ENCODE results near the gene IVNS1ABP. TPM values are rescaled to one million over a fixed set of nuclear protein-coding genes. Genes with fewer than 3 reads are reported as not detected.

Gene IVNS1ABP
- total RNA-seq, 1 experiment from 2014 or later = 72.4 TPM

- Histone ChIP-seq H3K27me3 (replicated peaks; ENCODE audit: control insufficient read depth, insufficient read depth, low read length) (no peaks in the 10 kb centered on the region), H3K36me3 (ENCODE audit: control insufficient read depth, insufficient read depth, low read length) (peaks cover 3% of the 10 kb centered on the region), H3K4me3 (ENCODE audit: low read depth, low read length) (no peak overlapping the region), H3K9me3 (no peaks in the 10 kb centered on the region), H3K4me1 (no peaks in the 10 kb centered on the region)
- Mint-ChIP-seq H3K36me3 (ENCODE audit: insufficient read depth, unreplicated experiment) (peaks cover 69% of the 10 kb centered on the region), H3K27me3 (ENCODE audit: insufficient read depth, unreplicated experiment) (no peaks in the 10 kb centered on the region), H3K9me3 (ENCODE audit: unreplicated experiment) (no peaks in the 10 kb centered on the region), H3K4me3 (ENCODE audit: unreplicated experiment) (no peak overlapping the region), H3K27ac (ENCODE audit: unreplicated experiment) (no peak overlapping the region), H3K4me1 (ENCODE audit: low read depth, unreplicated experiment) (peaks cover 7% of the 10 kb centered on the region)
- BruUV-seq (replicated peaks) = no TSS peak
- ChIA-PET POLR2A (no interaction called here), CTCF (no interaction called here)
- no peak for TF ChIP-seq CTCF (IDR thresholded peaks at IDR 0.05; ENCODE audit: insufficient read depth in 1 of 2, low read depth in 1 of 2, low read length in 1 of 2, severe bottlenecking in 1 of 2, unreplicated experiment in 1 of 2)
- intact Hi-C loops (cut with micrococcal nuclease; ENCODE audit: unreplicated experiment) = no loop called here
- DNase-seq = no peak
Measured at GRCh38 chr1:185308126-185308525, 8.9 kb downstream of the IVNS1ABP start.

- BruUV-seq (replicated peaks) = no TSS peak
- no peak overlapping the region for H3K27ac Mint-ChIP-seq (ENCODE audit: unreplicated experiment)
- CTCF ChIA-PET = interaction anchor here (0.8 kb wide), 1 partner anchor 375 kb away, joined by 9 read pairs; no protein-coding TSS in a partner anchor
Measured at GRCh38 chr1:185305419-185305818, 11.6 kb downstream of the IVNS1ABP start.

DNA sequence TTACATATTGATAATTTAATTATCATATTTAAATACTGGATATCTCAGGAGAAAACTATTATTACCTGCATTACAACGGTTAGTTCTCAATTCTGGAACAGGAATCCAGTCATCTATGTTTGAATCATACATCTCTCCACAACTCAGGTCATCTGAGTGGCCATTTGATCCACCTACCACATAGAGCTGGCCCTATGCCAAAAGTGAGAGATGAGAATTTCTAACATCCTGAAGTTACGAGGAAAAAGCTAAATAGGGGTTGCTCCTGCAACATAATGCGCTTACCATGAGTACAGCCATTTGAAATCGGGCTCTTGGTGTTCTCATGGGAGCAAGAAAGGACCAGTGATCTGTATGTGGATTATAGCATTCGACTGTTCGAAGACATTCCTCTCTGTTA is 16.9 kb downstream of the IVNS1ABP start:
- no peaks in the 10 kb centered on the region for H3K27me3 ChIP-seq (replicated peaks; ENCODE audit: control insufficient read depth, insufficient read depth, low read length)
- no TSS peak for BruUV-seq (replicated peaks)
- TF ChIP-seq CTCF (IDR thresholded peaks at IDR 0.05; ENCODE audit: insufficient read depth in 1 of 2, low read depth in 1 of 2, low read length in 1 of 2, severe bottlenecking in 1 of 2, unreplicated experiment in 1 of 2) = no peak
- no peak overlapping the region for H3K4me3 ChIP-seq (ENCODE audit: low read depth, low read length)
- Mint-ChIP-seq H3K36me3 (ENCODE audit: insufficient read depth, unreplicated experiment) (peaks cover 67% of the 10 kb centered on the region), H3K4me1 (ENCODE audit: low read depth, unreplicated experiment) (no peaks in the 10 kb centered on the region), H3K9me3 (ENCODE audit: unreplicated experiment) (no peaks in the 10 kb centered on the region), H3K27me3 (ENCODE audit: insufficient read depth, unreplicated experiment) (no peaks in the 10 kb centered on the region), H3K27ac (ENCODE audit: unreplicated experiment) (no peak overlapping the region), H3K4me3 (ENCODE audit: unreplicated experiment) (no peak overlapping the region)
- ChIA-PET CTCF (no interaction called here), POLR2A (no interaction called here)
- intact Hi-C loops (cut with micrococcal nuclease; ENCODE audit: unreplicated experiment) = no loop called here
- no peak for DNase-seq
- no peaks in the 10 kb centered on the region for H3K4me1 ChIP-seq
- no peaks in the 10 kb centered on the region for H3K9me3 ChIP-seq
- H3K36me3 ChIP-seq (ENCODE audit: control insufficient read depth, insufficient read depth, low read length) = peaks cover 4% of the 10 kb centered on the region

More at GRCh38 chr1:185305419-185305818, 11.6 kb downstream of the IVNS1ABP start:
- Histone ChIP-seq H3K9me3 (no peaks in the 10 kb centered on the region), H3K36me3 (ENCODE audit: control insufficient read depth, insufficient read depth, low read length) (peaks cover 2% of the 10 kb centered on the region), H3K27me3 (replicated peaks; ENCODE audit: control insufficient read depth, insufficient read depth, low read length) (no peaks in the 10 kb centered on the region), H3K4me3 (ENCODE audit: low read depth, low read length) (no peak overlapping the region), H3K4me1 (no peaks in the 10 kb centered on the region)
- Mint-ChIP-seq H3K4me3 (ENCODE audit: unreplicated experiment) (no peak overlapping the region), H3K4me1 (ENCODE audit: low read depth, unreplicated experiment) (no peaks in the 10 kb centered on the region), H3K9me3 (ENCODE audit: unreplicated experiment) (no peaks in the 10 kb centered on the region), H3K36me3 (ENCODE audit: insufficient read depth, unreplicated experiment) (peaks cover 74% of the 10 kb centered on the region), H3K27me3 (ENCODE audit: insufficient read depth, unreplicated experiment) (no peaks in the 10 kb centered on the region)
- POLR2A ChIA-PET = no interaction called here
- TF ChIP-seq CTCF (IDR thresholded peaks at IDR 0.05; ENCODE audit: insufficient read depth in 1 of 2, low read depth in 1 of 2, low read length in 1 of 2, severe bottlenecking in 1 of 2, unreplicated experiment in 1 of 2) = no peak
- intact Hi-C loops (cut with micrococcal nuclease; ENCODE audit: unreplicated experiment) = no loop called here
- DNase-seq = no peak

Data from Caco-2 (cell line).